Osteocyte (in vitro differentiated cells): ENCODE results near the gene F11. TPM values are rescaled to one million over a fixed set of nuclear protein-coding genes. Genes with fewer than 3 reads are reported as not detected.

Source experiments
- DNase-seq: peaks from one replicate; pipeline ENCODE4 v3.0.0; 2021; ENCODE audit warnings: mixed read lengths; ENCODE audit not compliant: unreplicated experiment; ENCODE audit errors: extremely low spot score
- H3K27ac Mint-ChIP-seq: one replicate; pipeline ENCODE4 v1.8.0; 2021; ENCODE audit warnings: mild to moderate bottlenecking, mixed read lengths; ENCODE audit not compliant: unreplicated experiment
- H3K27me3 Mint-ChIP-seq: one replicate; pipeline ENCODE4 v1.8.0; 2021; ENCODE audit warnings: mixed read lengths; ENCODE audit not compliant: unreplicated experiment
- H3K36me3 Mint-ChIP-seq: one replicate; pipeline ENCODE4 v1.8.0; 2021; ENCODE audit warnings: mixed read lengths; ENCODE audit not compliant: unreplicated experiment
- H3K4me1 Mint-ChIP-seq: one replicate; pipeline ENCODE4 v1.8.0; 2021; ENCODE audit warnings: mixed read lengths; ENCODE audit not compliant: unreplicated experiment
- H3K4me3 Mint-ChIP-seq: one replicate; pipeline ENCODE4 v1.8.0; 2021; ENCODE audit warnings: mild to moderate bottlenecking, moderate library complexity, mixed read lengths; ENCODE audit not compliant: unreplicated experiment
- H3K9me3 Mint-ChIP-seq: one replicate; pipeline ENCODE4 v1.8.0; 2021; ENCODE audit warnings: mixed read lengths; ENCODE audit not compliant: unreplicated experiment
- long read RNA-seq: library from polyadenylated mRNA; unstranded; transcript quantifications from one replicate; pipeline ENCODE4 v2.0.0, GENCODE V29; 2021
- total RNA-seq: library from RNA; stranded (reverse); gene quantifications from 2 replicates; pipeline ENCODE4 v1.2.1, GENCODE V29; 2021
- TF ChIP-seq, protein P1 (sequence below): fragments of 200-600 bp; sonication (generic); IDR thresholded peaks from 2 replicates; pipeline ENCODE4 v1.5.0; 2021; ENCODE audit warnings: antibody characterized with exemption, mild to moderate bottlenecking, moderate library complexity

F11 gene
- total RNA-seq, result not detected in 2 replicates
- long read RNA-seq, partial matches to known transcripts, result 0 of 1 reads
- long read RNA-seq, other reads (novel, unspliced or antisense), result 1 of 1 reads

DNA sequence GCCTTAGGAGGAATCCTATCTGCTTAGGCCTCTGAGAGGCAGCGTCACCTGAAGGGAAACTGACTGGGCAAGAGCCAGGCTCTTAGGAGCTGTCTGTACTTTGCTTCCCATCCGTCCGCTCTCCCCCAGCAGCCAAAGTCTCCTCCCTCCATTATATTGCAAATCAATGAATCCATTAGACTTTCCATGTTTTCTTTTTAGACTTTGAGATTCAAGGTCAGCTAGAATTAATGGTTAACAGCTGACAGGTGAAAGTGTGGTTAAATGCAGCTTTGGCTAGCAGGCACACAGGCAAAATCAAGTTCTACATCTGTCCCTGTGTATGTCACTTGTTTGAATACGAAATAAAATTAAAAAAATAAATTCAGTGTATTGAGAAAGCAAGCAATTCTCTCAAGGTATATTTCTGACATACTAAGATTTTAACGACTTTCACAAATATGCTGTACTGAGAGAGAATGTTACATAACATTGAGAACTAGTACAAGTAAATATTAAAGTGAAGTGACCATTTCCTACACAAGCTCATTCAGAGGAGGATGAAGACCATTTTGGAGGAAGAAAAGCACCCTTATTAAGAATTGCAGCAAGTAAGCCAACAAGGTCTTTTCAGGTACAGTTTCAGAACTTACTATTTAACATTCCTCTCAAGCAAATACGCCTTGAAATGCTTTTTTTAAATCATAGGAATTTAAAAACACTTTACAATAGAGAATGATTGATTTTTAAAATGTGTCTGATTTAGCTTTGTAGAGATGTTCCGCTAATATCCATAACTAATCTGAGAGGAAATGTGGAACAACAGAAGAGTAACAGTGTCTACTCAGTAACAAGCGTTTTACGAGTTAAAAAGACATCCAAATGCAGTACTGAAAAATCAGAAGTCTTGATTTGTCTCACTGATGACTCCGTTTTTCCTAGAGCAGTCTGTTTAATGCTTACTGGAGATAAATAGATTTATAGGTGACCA, at the start of gene F11:
TSS of gene F11 (plus strand) at position 507 of the 970 bp plus-strand sequence. CDS start 948 bp downstream, outside the sequence.
- no peaks in the 10 kb centered on the region for H3K36me3 Mint-ChIP-seq
- peaks cover 12% of the 10 kb centered on the region for H3K27me3 Mint-ChIP-seq
- H3K27ac Mint-ChIP-seq, result no peak within 1 kb of the TSS
- DNase-seq, result no peak
- peaks cover 9% of the 10 kb centered on the region for H3K4me1 Mint-ChIP-seq
- TF ChIP-seq, protein P1, sequence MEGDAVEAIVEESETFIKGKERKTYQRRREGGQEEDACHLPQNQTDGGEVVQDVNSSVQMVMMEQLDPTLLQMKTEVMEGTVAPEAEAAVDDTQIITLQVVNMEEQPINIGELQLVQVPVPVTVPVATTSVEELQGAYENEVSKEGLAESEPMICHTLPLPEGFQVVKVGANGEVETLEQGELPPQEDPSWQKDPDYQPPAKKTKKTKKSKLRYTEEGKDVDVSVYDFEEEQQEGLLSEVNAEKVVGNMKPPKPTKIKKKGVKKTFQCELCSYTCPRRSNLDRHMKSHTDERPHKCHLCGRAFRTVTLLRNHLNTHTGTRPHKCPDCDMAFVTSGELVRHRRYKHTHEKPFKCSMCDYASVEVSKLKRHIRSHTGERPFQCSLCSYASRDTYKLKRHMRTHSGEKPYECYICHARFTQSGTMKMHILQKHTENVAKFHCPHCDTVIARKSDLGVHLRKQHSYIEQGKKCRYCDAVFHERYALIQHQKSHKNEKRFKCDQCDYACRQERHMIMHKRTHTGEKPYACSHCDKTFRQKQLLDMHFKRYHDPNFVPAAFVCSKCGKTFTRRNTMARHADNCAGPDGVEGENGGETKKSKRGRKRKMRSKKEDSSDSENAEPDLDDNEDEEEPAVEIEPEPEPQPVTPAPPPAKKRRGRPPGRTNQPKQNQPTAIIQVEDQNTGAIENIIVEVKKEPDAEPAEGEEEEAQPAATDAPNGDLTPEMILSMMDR, result no peak
- H3K9me3 Mint-ChIP-seq, result peaks cover 4% of the 10 kb centered on the region
- peak within 1 kb of the TSS; percentile 62 for H3K4me3 Mint-ChIP-seq

DNA sequence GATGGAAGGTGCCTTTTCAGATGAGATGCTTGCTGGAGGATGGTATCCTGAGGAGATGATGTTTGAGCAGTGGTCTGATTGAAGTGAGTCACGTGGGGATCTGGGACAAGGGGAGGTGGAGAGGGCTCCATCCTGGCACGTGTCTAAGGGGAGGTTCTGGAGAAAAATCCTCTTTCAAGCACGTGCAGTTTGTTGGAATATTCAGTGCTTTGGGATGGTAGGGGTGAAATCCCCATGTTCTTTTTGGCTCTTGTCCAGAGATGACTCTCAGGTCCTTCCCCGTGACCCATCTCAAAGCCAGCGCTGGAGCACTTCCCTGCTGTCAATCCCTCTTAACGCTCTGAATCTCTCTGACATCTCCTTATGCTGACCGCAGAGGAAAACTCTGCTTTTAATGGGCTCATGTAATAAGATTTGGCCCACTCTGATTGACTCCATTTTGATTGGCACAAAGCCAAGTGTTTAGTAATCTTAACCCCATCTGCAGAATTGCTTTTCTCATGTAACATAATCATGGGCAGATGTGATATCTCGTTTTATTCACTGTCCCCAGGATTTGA, 49.4 kb upstream of the F11 start:
- Mint-ChIP-seq H3K4me1 (peaks cover 3% of the 10 kb centered on the region), H3K9me3 (no peaks in the 10 kb centered on the region), H3K27ac (no peak overlapping the region), H3K36me3 (no peaks in the 10 kb centered on the region), H3K27me3 (peaks cover 40% of the 10 kb centered on the region), H3K4me3 (no peak overlapping the region)
- TF ChIP-seq, protein P1, result no peak
- DNase-seq, result no peak

DNA sequence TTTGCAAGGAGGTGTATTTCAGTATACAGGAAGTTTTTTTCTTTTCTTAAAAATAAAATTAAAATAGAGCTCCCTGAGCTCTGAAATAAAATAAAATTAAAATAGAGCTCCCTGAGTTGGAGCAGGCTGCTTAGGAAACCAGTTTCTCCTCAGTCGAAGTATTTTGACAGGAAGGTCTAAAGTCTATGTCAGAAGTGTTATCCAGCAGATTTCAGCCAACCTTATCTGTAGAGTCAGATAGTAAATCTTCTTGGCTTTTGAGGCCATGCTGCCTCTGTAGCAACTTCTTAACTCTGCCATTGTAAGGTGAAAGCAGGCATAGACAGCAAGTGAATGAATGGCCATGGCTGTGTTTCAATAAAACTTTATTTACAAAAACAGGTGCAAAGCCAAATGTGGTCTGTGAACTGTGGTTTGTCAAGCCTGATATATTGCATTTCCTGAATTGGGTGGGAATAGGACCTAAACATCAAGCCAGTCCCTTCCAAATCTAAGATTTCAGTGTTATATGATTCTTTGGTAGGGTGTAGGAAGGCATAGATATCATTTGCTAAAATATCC, 48.2 kb upstream of the F11 start:
- Mint-ChIP-seq H3K4me1 (peaks cover 3% of the 10 kb centered on the region), H3K4me3 (no peak overlapping the region), H3K27ac (no peak overlapping the region), H3K9me3 (peaks cover 8% of the 10 kb centered on the region), H3K36me3 (no peaks in the 10 kb centered on the region), H3K27me3 (peaks cover 50% of the 10 kb centered on the region)
- TF ChIP-seq, protein P1, result no peak
- no peak for DNase-seq

DNA sequence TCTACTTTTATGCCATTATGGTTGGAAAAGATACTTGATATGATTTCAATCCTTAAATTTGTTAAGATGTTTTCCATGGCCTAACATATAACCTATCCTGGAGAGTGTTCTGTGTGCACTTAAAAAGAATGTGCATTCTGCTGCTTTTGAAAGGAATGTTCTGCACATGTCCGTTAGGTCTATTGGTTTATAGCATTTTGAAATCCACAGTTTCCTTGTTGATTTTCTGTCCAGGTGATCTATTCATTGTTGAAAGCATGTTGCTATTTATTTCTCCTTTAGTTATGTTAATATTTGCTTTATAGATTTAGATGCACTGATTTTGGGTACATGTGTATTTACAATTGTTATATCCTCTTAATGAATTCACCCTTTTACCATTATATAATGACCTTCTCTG, 44.4 kb upstream of the F11 start:
- Mint-ChIP-seq H3K9me3 (peaks cover 22% of the 10 kb centered on the region), H3K27me3 (peaks cover 30% of the 10 kb centered on the region), H3K27ac (no peak overlapping the region), H3K4me3 (no peak overlapping the region), H3K36me3 (no peaks in the 10 kb centered on the region), H3K4me1 (peaks cover 3% of the 10 kb centered on the region)
- no peak for DNase-seq
- TF ChIP-seq, protein P1, result no peak

DNA sequence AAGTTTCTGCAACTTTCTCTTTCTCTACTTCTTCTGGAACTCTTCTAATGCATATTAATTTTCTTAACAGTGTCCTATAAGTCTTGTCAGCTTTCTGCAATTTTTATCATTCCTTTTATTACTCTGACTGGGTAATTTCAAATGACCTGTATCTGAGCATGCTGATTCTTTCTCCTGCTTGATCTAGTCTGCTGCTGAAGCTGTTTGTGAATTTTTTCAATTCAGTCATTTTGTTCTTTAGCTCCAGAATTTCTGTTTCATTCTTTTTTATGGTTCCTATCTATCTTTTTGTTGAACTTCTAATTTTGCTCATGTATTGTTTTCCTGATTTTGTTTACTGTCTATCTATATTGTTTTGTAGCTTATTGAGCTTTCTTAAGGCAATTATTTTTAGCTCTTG, 40.1 kb upstream of the F11 start:
- H3K9me3 Mint-ChIP-seq, result peaks cover 22% of the 10 kb centered on the region
- TF ChIP-seq, protein P1, result no peak
- H3K27ac Mint-ChIP-seq, result no peak overlapping the region
- peaks cover 17% of the 10 kb centered on the region for H3K27me3 Mint-ChIP-seq
- H3K4me3 Mint-ChIP-seq, result no peak overlapping the region
- no peak for DNase-seq
- peaks cover 17% of the 10 kb centered on the region for H3K4me1 Mint-ChIP-seq
- H3K36me3 Mint-ChIP-seq, result peaks cover 3% of the 10 kb centered on the region
